DMS114 treated with DMSO at 0.1 percent for 48 hours (cell line): ENCODE measurements around the gene KRTAP6-3.

Experiments used
- DNase-seq: peaks from one replicate; lab custom pipeline; 2025; ENCODE audit not compliant: unreplicated experiment; lab: John Stamatoyannopoulos, UW

KRTAP6-3 gene, protein sequence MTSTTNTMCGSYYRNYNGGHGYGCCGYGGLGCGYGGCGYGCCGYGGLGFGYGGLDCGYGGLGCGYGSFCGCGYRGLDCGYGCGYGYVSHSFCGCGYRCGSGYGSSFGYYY

DNA sequence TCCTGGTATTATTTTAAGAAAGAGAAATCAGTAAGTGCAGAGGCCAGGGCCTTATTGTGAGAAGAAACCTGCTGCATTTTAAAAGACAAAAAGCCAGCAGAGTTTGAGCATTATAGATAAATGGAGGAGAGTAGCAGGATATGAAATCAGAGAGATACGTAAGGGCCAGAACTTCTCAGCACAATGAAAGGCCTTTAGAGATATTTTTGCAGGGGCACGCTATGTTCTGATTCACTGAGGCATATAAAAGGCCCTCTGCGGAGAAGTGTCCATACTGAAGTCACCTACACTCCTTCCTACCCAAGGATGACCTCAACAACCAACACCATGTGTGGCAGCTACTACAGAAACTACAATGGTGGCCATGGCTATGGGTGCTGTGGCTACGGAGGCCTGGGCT lies at the start of gene KRTAP6-3:
KRTAP6-3 (plus strand) TSS at position 301 of the 400 bp plus-strand sequence; CDS start at position 307, 6 bp downstream.
- DNase-seq, result no peak

DNA sequence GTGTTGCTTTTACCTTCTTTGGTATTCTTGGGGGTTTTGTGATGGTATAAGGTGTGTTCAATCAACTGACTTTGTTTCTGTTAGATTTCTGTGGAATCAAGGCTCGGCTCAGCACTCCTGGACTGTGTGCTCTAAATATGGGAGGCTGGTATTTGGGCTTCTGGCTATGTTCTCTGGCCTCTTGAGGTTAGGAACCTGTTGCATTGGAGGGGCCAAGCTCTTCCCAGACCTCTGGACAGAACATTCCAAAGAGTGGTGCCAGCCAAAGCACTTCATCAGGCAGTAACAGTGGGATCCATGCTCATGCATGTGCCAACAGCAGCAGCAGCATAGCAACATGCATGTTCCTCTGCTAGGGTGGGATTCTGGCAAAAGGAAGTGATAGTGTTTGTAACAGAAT lies 39.5 kb upstream of the KRTAP6-3 start:
- no peak for DNase-seq

DNA sequence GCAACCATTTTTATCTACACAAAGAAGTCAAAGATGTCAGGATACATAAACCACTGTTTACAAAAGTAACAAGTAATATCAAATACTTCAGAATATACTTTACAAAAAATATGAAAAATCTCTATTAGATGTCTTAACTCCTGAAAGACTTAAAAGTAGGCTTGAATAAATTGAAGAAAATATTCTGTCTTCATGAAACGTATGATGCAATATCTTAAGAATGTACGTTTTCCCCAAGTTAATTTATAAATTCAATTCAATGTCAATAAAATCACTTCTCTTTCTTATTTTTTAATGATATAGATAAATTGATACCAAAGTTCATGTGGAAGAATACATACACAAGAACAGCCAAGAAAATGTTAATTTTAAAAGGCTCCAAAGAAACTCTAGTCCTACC lies 37.1 kb upstream of the KRTAP6-3 start:
- DNase-seq, result no peak

DNA sequence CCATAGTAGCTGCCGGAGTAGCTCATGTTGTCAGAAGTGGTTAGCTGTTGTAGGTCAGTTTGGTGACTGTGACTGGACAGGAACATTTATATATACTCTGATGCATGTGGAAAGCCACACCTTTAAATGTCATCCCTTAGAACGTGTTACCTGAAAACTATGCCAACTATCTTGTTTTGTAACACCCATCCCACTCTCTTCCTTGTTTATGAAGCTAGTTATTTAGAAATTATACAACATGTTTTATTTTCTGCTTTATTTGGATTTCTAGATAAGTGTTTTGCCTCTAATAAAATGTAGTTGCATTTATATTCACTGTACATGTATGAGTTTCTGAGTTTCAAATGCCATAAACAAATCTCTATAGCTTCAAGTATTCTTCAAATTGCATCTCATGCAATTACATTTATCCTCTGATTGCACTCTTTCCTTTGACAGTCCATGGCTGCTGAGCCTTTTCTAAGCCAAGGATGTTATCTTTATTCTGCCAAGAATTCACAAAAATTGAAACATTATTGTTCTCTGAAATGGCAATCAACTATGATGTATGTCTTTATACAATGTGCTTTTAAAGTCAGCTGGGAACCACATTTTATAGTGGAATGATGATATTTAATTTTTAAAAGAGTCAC lies 30.9 kb upstream of the KRTAP6-3 start, which contains the start of gene KRTAP19-7:
KRTAP19-7 (minus strand) TSS at position 51 of the 632 bp plus-strand sequence; CDS start at position 26, 25 bp downstream.
- no peak for DNase-seq

DNA sequence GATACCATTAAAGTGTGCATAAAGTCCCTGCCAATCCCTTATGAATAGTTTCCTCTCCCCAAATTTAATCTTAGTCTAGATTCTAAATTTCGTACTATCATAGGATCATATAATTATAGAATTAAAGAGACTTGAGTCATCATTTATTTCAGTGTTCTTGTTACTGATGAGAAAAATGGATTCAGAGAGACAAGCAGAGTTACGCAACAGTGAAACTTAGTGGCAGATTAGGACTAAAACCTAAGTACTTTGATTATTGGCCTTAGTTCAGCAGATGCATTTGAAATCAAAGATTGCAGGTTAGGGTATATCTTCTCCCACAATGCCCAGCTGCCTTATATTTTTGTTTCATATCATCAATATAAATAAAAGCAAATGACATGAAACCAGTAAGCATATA lies 30.3 kb upstream of the KRTAP6-3 start:
- no peak for DNase-seq

DNA sequence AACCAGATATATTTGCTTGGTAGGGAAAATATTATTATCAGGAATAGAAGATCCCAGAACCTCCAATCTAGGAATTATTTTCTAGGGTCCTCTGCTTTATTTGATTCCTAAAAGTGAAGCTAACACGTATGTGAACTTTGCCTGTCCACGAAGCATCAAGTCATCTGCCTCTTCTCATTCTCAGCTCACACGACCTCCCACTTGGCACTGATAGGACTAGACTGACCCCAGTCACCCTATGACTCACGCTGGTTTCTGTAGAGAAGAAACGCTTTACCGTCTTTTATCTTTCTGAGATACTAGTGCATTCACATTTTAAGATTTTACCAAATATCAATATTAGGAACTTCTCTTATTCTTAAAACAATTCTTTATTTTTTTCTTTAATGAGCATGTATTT lies 29.2 kb upstream of the KRTAP6-3 start:
- DNase-seq, result no peak

DNA sequence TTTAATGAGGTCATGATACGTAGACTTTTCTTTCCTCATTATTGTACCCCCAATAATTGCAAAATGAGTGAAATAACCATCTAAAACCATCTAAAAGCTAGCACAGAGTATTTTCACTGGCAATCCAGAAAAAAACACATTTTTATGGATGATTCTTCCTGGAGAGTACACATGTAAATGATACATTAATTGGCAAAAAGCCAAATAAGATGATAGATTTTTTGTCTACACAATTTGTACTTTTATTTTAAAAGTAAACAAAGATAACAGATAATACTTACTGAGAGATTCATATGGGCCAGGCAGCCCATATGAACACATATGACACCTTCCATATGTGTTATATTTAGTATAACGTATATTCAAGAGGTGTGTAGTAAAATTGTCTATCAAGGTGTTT lies 28.6 kb upstream of the KRTAP6-3 start:
- DNase-seq, result no peak

DNA sequence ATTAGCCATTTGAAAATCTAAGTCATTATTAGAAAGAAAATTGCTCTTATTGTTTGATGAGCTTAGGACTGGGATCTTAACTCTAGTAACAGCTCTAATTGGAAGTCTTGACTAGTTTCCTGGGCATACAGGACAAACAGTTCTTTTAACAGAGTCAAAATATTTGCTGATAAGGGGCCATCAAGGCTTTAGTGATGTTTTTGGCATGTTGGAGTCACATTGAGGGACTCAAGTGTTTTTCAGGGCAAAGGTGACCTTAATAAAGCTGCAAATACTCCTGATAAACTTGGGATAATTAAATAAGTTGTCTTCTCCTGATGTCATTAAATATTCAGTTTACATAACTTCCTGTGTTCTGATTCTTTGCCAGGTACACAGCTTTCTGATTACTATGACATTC lies 24.6 kb upstream of the KRTAP6-3 start:
- no peak for DNase-seq

DNA sequence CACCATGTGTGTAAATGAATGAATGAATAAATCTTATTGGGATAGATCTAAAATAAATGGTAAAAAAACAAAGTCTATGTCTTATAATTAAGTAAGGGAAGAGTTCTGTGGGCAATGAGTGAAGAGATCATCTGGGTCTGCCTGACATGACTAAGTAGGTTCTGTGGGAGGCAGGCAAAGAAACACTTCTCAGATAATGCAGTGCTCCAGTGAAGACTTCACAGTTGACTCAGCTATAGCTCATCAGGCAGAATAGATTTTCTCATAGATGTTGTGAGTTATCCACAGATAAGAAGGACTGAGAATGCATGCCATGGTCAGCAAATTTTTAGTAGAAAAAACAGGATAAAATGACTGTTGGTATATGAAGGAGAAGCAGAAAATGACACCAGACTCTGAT lies 14.5 kb upstream of the KRTAP6-3 start:
- DNase-seq, result no peak

DNA sequence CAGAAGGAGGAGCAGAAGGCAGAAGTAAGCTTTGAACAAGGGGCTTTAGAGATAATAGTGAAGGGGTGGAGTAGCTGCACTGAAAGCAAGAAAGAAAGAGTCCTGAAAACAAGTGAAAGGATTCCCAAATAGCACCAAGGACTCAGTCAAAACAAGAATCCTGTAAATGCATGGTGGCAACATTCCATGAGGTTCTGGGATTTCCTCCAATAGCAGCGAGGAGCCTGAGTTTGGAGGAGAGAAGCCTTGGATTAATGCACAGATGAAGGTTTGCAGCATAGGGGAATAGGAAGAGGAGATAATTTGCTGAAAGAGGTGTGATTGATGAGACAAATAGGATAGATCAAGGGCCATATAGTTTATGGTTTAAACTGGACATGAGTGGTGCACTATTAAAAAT lies 12.9 kb upstream of the KRTAP6-3 start:
- no peak for DNase-seq

DNA sequence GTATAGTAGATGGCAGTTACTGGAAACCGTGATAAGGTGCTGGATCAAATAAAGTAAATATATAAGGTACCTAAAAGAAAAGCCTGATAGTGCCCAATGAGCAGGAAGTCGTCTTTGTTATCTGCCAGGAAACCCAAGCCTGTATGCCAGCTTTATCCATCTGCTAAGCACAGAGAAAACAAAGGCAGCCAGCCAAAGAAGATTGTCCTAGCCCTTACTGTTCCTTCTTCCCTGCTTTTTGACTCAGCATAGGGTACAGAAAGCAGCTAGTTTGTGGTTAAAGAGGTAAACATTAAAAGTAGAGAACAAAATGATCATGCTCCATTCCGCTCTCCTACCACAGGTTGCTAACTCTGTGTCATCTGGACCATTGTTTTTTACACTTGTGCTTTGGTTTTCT lies 12.1 kb upstream of the KRTAP6-3 start:
- no peak for DNase-seq

DNA sequence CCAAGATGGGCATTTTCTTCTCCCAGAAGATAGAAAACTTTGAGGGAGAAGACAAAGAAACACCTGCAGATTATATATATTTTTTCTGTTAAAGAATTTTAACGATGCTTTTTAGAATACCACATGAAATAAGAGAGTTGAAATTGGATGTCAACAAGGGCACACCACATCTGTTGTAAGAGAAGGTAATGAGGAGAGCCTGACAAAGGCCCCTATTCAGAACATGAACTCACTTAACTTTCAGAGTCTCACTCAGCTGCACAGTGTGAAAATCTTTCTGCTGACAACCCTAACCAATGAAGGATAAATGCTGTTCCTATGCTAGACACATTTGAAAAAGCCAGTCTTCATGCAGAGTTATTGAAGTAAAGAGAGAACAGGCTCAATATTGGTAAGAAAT lies 9.4 kb upstream of the KRTAP6-3 start:
- no peak for DNase-seq

DNA sequence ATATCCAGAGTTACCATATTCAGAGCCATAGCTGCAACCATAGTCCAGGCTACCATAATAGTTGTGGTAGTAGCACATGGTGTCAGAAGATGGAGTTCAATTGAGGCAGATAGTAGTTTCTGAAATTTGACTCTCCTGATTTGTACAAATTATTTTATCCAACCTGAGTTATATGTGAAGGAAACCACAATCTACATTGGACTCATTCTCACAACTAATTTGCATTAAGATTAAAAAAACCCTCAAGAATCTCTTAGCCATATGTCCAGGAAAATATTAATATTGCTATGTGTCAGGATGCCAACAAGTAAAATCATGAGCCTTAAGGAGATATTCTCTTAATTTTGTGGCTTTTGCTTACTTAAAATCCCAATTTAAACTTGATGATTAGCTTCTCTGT lies 1.9 kb upstream of the KRTAP6-3 start, which contains the start of gene KRTAP22-2:
KRTAP22-2 (minus strand) TSS at position 101 of the 400 bp plus-strand sequence.
- no peak for DNase-seq

DNA sequence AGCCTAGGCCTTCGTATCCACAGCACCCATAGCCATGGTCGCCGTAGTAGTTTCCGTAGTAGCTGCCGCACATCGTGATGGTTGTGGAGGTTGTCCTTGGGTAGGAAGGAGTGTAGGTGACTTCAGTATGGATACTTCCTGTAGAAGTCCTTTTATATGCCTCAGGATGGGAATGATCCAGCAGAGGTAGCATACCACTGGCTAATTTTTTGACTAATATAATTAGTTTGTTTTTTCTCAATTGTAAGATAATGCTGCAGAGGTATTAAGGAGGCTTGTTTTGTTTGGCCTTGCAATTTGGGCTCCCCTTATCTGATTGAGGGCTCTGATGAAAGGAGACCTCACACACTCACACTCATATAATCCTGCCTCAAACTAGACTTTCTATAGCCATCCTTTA lies 6.6 kb downstream of the KRTAP6-3 start, which contains the start of gene KRTAP6-2:
KRTAP6-2 (minus strand) TSS at position 101 of the 400 bp plus-strand sequence; CDS start at position 73, 28 bp downstream.
- DNase-seq, result no peak

DNA sequence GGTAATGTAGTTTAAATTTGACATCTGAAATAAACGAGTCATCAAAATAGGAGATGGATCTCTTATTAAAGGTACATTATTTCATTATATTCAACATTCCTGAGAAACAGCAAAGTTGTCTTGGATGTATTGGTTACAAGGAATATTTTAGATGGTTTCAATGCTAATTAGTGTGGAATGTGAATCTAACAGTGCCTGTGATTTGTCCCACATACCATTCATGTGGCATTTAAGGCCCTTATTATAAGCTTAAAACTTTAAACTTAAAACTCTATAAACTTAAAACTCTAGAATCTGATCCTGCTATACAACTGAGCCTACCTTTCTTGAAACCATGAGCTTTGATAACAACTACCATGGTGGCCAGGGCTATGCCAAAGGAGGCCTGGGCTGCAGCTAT lies 8.5 kb downstream of the KRTAP6-3 start, which contains the start of gene KRTAP22-1:
KRTAP22-1 (plus strand) TSS at position 301 of the 400 bp plus-strand sequence.
- DNase-seq, result no peak

DNA sequence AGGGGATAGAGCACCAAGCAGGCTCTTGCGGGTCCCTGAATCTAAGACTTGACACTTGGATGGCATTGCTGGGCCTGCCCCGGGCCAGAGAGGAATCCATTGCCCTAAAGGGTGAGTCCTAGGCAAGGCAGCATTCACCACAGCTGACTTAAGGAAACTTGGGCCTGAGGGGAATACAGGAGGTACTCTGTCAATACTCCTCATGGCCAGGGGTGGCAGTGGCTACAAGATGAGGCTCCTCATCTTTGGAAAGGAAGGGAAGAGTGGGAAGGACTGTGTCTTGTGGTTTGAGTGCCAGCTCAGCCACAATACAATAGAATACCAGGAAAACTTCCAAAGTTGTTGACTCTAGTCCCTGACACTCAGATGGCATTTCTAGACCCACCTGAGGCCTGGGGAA lies 13.7 kb downstream of the KRTAP6-3 start:
- no peak for DNase-seq

DNA sequence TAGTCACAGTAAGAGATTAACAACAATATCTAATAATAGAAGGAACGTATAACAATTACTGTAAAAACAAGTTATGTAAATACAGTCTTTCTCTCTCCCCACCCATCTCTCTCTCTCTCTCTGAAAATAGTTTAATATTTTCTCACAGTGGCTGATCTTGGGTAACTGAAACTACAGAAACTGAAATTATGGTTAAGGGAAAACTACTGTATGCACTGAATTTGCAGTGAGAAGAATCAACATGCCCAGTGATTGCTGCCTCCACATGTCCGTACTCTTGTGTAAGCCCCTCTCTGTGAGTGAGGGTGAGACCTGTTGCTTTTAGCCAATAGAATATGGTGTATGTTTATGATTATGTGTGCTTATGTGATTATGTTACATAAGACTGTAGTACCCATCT lies 19.9 kb downstream of the KRTAP6-3 start:
- DNase-seq, result no peak

DNA sequence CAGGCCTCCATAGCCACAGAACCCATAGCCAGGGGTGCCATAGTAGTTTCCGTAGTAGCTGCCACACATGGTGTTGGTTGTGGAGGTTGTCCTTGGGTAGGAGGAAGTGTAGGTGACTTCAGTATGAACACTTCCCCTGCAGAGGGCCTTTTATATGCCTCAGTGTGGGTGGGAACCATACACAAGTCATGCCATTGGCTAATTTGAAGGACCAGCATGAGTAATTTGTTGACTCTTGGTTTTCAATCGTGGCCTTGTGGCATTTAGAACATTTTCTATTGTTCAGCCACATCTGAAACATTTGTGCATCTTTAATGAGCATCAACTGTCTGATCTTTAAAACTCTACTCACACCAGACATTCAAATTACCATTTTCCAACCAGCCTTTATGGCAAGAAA lies 21.6 kb downstream of the KRTAP6-3 start, which contains the start of gene KRTAP6-1:
KRTAP6-1 (minus strand) TSS at position 95 of the 400 bp plus-strand sequence; CDS start at position 69, 26 bp downstream.
- no peak for DNase-seq

DNA sequence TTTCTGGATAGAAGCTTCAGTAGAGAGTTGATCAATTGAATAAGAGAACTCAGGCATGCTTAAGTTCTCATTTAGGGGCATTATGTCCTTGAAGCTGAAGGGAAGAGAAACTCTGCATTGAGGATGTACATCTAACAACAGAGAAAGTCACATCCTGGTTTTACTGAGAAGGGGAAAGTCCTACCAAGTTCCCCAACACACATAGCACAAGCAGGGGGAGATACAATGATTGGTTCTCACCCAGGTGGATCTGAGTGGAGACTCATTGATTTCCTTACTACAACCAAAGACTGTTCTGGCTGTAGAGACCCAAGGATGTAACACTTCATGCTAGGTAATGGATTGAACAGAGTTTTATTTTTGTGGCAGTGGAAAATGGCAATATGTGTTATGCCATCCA lies 23.0 kb downstream of the KRTAP6-3 start:
- no peak for DNase-seq

DNA sequence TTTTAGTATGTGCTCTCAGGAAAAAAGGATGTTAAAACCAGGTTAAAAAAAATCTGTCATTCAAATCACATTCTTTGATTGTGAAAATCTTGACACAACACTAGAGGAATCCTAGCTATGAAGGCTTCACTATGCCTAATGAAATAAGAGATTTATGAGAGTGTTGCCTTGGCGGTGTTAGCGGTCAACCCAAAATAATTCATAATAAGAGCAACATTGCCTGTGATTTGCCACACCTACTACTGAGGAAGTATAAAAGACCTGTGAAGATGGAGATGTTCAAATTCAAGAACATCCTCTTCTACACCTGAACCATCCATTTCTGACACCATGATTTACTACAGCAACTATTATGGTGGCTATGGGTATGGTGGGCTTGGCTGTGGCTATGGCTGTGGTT lies 23.9 kb downstream of the KRTAP6-3 start, which contains the start of gene KRTAP20-1:
KRTAP20-1 (plus strand) TSS at position 301 of the 400 bp plus-strand sequence; CDS start at position 331, 30 bp downstream.
- DNase-seq, result no peak

DNA sequence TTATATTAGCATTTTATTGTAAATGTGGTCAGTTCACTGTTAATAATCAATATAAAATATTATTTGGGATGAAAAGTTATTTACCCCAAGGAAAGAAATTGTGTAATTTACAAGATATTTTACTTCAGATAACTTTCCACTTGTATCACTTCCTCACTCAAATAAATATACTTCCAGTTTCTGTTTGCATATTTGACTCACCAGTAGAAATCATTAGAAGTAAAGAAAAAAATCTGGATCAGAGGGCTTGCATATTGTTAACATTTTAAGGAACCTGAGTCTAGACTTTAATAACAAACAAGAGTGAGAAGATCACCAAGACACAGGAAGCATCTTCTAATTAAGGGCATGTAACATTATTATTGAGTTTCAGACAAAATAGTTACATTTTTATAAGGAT lies 27.8 kb downstream of the KRTAP6-3 start:
- DNase-seq, result no peak

DNA sequence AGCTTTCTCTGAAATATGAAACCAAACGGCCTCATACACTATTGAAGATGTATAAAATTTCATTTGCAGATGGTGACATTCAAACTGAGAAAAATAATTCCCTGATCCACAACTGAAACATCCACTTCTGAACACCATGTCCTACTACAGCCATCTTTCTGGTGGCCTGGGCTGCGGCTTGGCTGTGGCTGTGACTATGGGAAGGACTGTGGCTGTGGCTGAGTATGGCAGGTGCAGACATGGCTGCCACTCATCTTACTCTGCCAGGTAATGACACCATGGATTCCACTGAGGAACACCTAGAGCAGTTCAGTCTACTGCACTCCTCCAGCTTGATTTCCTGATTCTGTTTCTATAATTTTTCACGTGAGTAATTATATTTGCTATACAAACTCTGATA lies 28.3 kb downstream of the KRTAP6-3 start, which contains the start of gene KRTAP20-4:
KRTAP20-4 (plus strand) TSS at position 106 of the 400 bp plus-strand sequence.
- DNase-seq, result no peak
